Stimulated activated CD4-positive, alpha-beta T cell treated with anti-CD3 and anti-CD28 coated beads, Interleukin-12 subunit alpha, Interleukin-12 subunit beta, amount 100 ng/mL, for 24 hours (primary cell): Measurements from ENCODE around the gene PPP1CC.
"Not testable (repeated sequence)": the region's sequence is repeated elsewhere in the genome, so short reads cannot be mapped to it uniquely, and the experiment has no call there.

Experiments used
- DNase-seq, 2 experiments: peaks; one replicate each; pipeline ENCODE4 v3.0.0-alpha.2; 2020; ENCODE audit warnings: low read depth in 2 of 2

Gene PPP1CC

GRCh38 chr12:110725267-110725666 lies 17.4 kb downstream of the PPP1CC start:
- DNase-seq = no peak

GRCh38 chr12:110722892-110723291 lies 19.8 kb downstream of the PPP1CC start:
- not testable (repeated sequence) for DNase-seq

- no peak for DNase-seq
These were observed 21.1 kb downstream of the PPP1CC start for GRCh38 chr12:110721570-110721969.

GRCh38 chr12:110720516-110720915 lies 22.2 kb downstream of the PPP1CC start:
- no peak for DNase-seq

GRCh38 chr12:110718222-110718908 lies 24.3 kb downstream of the PPP1CC start:
- no peak for DNase-seq

- DNase-seq = no peak
These were observed 25.7 kb downstream of the PPP1CC start for GRCh38 chr12:110717037-110717436.

- DNase-seq = no peak
These were observed 33.8 kb downstream of the PPP1CC start for GRCh38 chr12:110708917-110709316.

- DNase-seq = no peak
These were observed 37.4 kb downstream of the PPP1CC start for GRCh38 chr12:110705309-110705708.

GRCh38 chr12:110704750-110705149 lies 37.9 kb downstream of the PPP1CC start:
- DNase-seq = no peak

- DNase-seq = no peak
These were observed 38.5 kb downstream of the PPP1CC start for GRCh38 chr12:110704231-110704630.

GRCh38 chr12:110702081-110702480 lies 40.6 kb downstream of the PPP1CC start:
- DNase-seq = no peak

- DNase-seq = no peak
These were observed 42.9 kb downstream of the PPP1CC start for GRCh38 chr12:110699591-110700445.

GRCh38 chr12:110698171-110698902 lies 44.4 kb downstream of the PPP1CC start:
- DNase-seq = peak; percentile 53 to 70

- DNase-seq = no peak
These were observed 45.5 kb downstream of the PPP1CC start for GRCh38 chr12:110697236-110697635.

- DNase-seq = no peak
These were observed 46.4 kb downstream of the PPP1CC start for GRCh38 chr12:110696283-110696682.

- DNase-seq = no peak
These were observed 48.3 kb downstream of the PPP1CC start for GRCh38 chr12:110694330-110694901.

GRCh38 chr12:110693731-110694130 lies 49.0 kb downstream of the PPP1CC start:
- DNase-seq = no peak

GRCh38 chr12:110690127-110690430 lies 52.6 kb downstream of the PPP1CC start:
- no peak for DNase-seq

GRCh38 chr12:110689281-110690126 lies 53.2 kb downstream of the PPP1CC start:
- peak; percentile 16 to 43 for DNase-seq

GRCh38 chr12:110688446-110689280 lies 54.0 kb downstream of the PPP1CC start, which contains the start of gene HVCN1:
Gene HVCN1, minus strand, starts transcription at chr12:110689115. Its CDS starts 5,870 bp downstream, at chr12:110683245.
- no peak for DNase-seq
